Neutrophil (primary cell): Measurements from ENCODE around the gene FAM209B.
"Not testable (repeated sequence)": the region's sequence is repeated elsewhere in the genome, so short reads cannot be mapped to it uniquely, and the experiment has no call there.

ENCODE experiments used
- H3K27ac ChIP-seq: fragments of 200-600 bp; sonication (generic); 2 replicates; pipeline ENCODE4 v1.5.1; 2016; ENCODE audit warnings: mild to moderate bottlenecking, moderate library complexity
- H3K27me3 ChIP-seq: fragments of 200-600 bp; sonication (generic); 2 replicates; pipeline ENCODE4 v1.6.0; 2016; ENCODE audit warnings: mild to moderate bottlenecking
- H3K36me3 ChIP-seq: fragments of 200-600 bp; sonication (generic); 2 replicates; pipeline ENCODE4 v1.5.1; 2017
- H3K4me1 ChIP-seq, 2 experiments: fragments of 200-600 bp in 1 of 2; sonication (generic) in 1 of 2; 1 replicate in 1 of 2; 2 replicates in 1 of 2; pipeline versions ENCODE4 v1.5.1 to v1.6.1; 2013 to 2016; ENCODE audit warnings: low read depth in 1 of 2, low read length in 1 of 2, mild to moderate bottlenecking in 1 of 2, moderate library complexity in 1 of 2; ENCODE audit not compliant: control insufficient read depth in 1 of 2, insufficient read depth in 1 of 2
- H3K4me3 ChIP-seq, 2 experiments: fragments of 200-600 bp in 1 of 2; sonication (generic) in 1 of 2; 1 replicate in 1 of 2; 2 replicates in 1 of 2; pipeline ENCODE4 v1.5.1; 2013 to 2016; ENCODE audit warnings: low read depth in 1 of 2, low read length in 1 of 2, mild to moderate bottlenecking in 1 of 2, moderate library complexity in 1 of 2
- H3K9me3 ChIP-seq: fragments of 200-600 bp; sonication (generic); 2 replicates; pipeline ENCODE4 v1.5.1; 2016
- TF ChIP-seq, protein P1 (sequence below): fragments of 200-600 bp; sonication (generic); IDR thresholded peaks from 2 replicates; pipeline ENCODE4 v1.5.1; 2016; ENCODE audit warnings: antibody characterized with exemption

The FAM209B gene

DNA sequence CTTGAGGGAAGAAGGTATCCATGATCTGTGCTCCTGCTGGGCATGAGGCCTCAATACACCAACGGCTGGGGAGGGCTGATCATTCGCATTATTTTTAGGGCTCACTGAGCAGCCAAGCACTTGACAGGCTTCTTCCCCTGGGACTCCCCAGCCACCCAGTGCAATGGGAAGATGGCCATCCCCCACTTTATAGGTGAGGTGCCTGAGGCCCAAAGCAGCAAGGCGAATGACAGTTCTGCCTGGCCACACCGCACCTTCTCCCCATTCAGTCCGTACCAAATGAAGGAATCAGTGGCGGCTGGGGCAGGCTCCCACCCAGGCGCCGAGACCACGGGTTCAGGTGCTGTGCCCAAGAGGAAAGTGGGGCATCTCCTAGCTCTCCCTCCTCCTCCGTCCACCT, 12.9 kb upstream of the FAM209B start:
- H3K4me1 ChIP-seq: no peaks in the 10 kb centered on the region
- peaks cover 15% of the 10 kb centered on the region for H3K9me3 ChIP-seq
- H3K4me3 ChIP-seq: no peak overlapping the region
- TF ChIP-seq, protein P1, sequence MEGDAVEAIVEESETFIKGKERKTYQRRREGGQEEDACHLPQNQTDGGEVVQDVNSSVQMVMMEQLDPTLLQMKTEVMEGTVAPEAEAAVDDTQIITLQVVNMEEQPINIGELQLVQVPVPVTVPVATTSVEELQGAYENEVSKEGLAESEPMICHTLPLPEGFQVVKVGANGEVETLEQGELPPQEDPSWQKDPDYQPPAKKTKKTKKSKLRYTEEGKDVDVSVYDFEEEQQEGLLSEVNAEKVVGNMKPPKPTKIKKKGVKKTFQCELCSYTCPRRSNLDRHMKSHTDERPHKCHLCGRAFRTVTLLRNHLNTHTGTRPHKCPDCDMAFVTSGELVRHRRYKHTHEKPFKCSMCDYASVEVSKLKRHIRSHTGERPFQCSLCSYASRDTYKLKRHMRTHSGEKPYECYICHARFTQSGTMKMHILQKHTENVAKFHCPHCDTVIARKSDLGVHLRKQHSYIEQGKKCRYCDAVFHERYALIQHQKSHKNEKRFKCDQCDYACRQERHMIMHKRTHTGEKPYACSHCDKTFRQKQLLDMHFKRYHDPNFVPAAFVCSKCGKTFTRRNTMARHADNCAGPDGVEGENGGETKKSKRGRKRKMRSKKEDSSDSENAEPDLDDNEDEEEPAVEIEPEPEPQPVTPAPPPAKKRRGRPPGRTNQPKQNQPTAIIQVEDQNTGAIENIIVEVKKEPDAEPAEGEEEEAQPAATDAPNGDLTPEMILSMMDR: no peak
- no peak overlapping the region for H3K27ac ChIP-seq
- H3K27me3 ChIP-seq: no peaks in the 10 kb centered on the region
- H3K36me3 ChIP-seq: peaks cover 67% of the 10 kb centered on the region

DNA sequence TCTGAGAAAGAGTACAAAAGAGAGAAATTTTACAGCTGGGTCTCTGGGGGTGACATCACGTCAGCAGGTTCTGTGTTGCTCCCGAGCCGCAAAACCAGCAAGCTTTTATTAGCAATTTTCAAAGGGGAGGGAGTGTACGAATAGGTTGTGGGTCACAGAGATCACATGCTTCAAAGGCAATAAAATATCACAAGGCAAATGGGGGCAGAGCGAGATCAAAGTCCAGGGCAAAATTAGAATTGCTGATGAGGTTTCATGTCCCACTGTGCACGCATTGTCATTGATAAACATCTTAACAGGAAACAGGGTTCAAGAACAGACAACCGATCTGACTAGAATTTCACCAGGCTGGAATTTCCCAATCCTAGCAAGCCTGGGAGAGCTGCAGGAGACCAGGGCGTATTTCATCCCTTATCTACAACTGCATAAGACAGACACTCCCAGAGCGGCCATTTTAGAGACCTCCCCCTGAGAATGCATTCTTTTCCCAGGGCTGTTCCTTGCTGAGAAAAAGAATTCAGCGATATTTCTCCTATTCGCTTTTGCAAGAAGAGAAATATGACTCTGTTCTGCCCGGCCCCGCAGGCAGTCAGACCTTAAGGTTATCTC, 12.2 kb upstream of the FAM209B start:
- H3K27ac ChIP-seq, H3K27me3 ChIP-seq, H3K4me3 ChIP-seq, H3K4me1 ChIP-seq: not testable (repeated sequence)
- Histone ChIP-seq H3K9me3 (peaks cover 15% of the 10 kb centered on the region), H3K36me3 (peaks cover 61% of the 10 kb centered on the region)

DNA sequence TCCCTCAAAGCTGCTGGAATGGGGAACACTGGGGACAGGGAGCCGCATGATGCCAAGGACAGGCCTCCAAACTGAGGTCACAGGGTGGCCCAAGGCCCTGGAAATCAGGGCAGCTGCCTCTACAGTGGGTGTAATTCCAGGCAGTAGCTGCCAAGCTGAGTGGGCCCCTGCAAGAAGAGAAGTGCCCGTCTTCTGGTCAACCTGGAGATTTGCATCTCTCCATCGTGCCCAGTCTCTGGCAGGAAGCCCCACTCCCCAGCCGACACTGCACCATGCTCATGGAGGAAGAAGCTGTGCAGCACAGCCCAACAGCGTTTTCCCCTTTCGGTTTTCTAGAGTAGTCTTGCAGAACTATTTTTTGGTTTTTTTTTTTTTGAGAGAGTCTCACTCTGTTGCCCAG, 10.7 kb upstream of the FAM209B start:
- Histone ChIP-seq H3K27me3 (no peaks in the 10 kb centered on the region), H3K27ac (no peak overlapping the region), H3K9me3 (peaks cover 15% of the 10 kb centered on the region), H3K36me3 (peaks cover 46% of the 10 kb centered on the region), H3K4me1 (no peaks in the 10 kb centered on the region), H3K4me3 (no peak overlapping the region)
- TF ChIP-seq, protein P1: no peak

DNA sequence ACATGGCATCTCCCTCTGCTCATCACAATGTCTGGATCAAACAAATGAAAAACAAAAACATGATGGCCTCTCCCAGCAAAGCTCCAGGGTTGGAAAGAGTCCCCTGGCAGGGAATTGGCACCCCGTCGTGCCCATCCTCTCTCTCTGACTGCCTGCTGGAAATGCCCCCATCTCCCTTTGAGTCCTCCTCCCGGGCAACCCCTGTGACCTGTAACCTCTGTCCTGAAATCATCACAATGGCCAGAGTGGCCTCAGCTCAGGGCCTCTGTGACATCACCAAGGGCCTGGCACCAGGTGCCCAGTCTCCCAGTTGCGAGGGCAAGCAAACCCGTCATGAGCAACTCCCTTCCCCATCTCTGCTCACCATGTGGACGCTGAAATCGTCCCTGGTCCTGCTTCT, 8.6 kb upstream of the FAM209B start, which contains the start of gene FAM209A:
Gene FAM209A, plus strand, starts transcription at position 301 of the 400 bp plus-strand sequence. Its CDS starts 65 bp downstream, at position 366.
- not testable (repeated sequence) for H3K4me3 ChIP-seq, H3K4me1 ChIP-seq, H3K27me3 ChIP-seq, H3K27ac ChIP-seq
- H3K36me3 ChIP-seq: peaks cover 25% of the 10 kb centered on the region
- peaks cover 15% of the 10 kb centered on the region for H3K9me3 ChIP-seq

DNA sequence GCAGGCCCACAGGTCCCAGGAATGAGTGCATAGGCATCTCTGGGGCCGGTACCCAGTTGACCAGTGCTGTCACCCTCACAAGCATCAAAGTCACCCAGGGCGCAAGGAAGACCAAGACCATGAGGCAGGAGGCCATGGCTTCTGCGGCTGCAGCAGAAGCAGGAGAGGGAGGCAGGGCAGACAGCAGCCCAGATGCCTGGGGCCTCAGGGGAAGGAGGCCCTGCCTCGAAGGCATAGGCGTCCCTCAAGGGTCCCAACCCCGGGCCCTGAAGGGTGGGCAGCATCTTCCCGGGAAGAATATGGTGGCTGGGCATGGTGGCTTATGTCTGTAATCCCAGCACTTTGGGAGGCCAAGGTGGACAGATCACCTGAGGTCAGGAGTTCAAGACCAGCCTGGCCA, 5.5 kb upstream of the FAM209B start:
- Histone ChIP-seq H3K27ac (no peak overlapping the region), H3K27me3 (no peaks in the 10 kb centered on the region), H3K9me3 (no peaks in the 10 kb centered on the region), H3K4me3 (no peak overlapping the region), H3K4me1 (no peaks in the 10 kb centered on the region), H3K36me3 (no peaks in the 10 kb centered on the region)
- TF ChIP-seq, protein P1: no peak

DNA sequence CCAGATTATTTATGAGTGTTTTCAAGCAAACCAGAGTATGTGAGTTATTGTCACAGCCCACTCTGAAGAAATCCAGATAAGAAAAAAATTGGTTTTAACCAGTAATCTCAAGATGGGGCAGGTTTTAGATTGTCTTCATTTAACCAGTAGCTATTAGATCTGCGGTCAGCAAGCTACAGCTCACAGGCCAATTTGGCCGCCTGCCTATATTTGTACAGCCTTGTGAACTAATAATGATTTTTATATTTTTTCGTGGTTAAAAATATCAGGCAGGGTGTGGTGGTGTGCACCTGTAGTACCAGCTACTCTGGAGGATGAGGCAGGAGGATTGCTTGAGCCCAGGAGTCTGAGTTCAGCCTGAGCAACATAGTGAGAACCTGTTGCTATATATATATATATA, 5.0 kb downstream of the FAM209B start:
- Histone ChIP-seq H3K27me3 (no peaks in the 10 kb centered on the region), H3K4me1 (peaks cover 16 to 17% of the 10 kb centered on the region in 2 experiments), H3K9me3 (no peaks in the 10 kb centered on the region), H3K27ac (no peak overlapping the region), H3K36me3 (no peaks in the 10 kb centered on the region), H3K4me3 (no peak overlapping the region)
- TF ChIP-seq, protein P1: no peak

DNA sequence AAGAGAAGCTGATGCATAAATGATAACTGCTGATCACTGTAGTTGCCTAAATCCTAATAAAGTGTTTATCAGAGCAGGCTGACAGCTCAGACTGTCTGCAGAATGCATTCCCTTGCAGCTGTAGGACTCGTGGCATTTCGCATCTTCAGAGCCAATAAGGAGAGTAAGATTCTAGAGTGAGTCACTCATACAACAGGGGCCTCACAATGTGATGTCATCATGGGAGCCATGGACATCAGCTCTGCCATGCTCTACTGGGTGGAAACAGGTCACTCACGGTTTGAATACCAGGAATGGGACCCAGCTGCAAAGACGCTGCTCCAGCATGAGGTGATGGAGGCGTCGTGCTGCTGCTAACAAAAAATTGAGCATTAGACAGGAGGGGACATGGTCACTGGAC, 7.4 kb downstream of the FAM209B start:
- no peak overlapping the region for H3K27ac ChIP-seq
- no peaks in the 10 kb centered on the region for H3K36me3 ChIP-seq
- peaks cover 3% of the 10 kb centered on the region for H3K27me3 ChIP-seq
- TF ChIP-seq, protein P1: no peak
- H3K4me1 ChIP-seq: peaks cover 16 to 17% of the 10 kb centered on the region in 2 experiments
- H3K4me3 ChIP-seq: no peak overlapping the region
- no peaks in the 10 kb centered on the region for H3K9me3 ChIP-seq
